Osteoblast (primary cell): ENCODE measurements around the gene HSD11B1. TPM values are rescaled to one million over a fixed set of nuclear protein-coding genes. Genes with fewer than 3 reads are reported as not detected.
A peak's percentile ranks its signal among the peaks of the same experiment; 100 is the strongest.

Experiments
- DNase-seq: peaks from one replicate; pipeline ENCODE4 v3.0.0; 2011; ENCODE audit warnings: low spot score, mixed read lengths; ENCODE audit not compliant: insufficient read length; ENCODE audit errors: missing footprints
- H2AFZ ChIP-seq: 2 replicates; pipeline ENCODE4 v1.6.0; 2011; ENCODE audit warnings: mild to moderate bottlenecking, low read length
- H3K27ac ChIP-seq: 2 replicates; pipeline ENCODE4 v1.5.1; 2011; ENCODE audit warnings: mild to moderate bottlenecking, low read depth, low read length, moderate library complexity
- H3K27me3 ChIP-seq: 2 replicates; pipeline ENCODE4 v1.6.0; 2012; ENCODE audit warnings: mild to moderate bottlenecking, control low read depth, inconsistent platforms, low read length, moderate library complexity; ENCODE audit not compliant: insufficient read depth
- H3K36me3 ChIP-seq: 2 replicates; pipeline ENCODE4 v1.5.1; 2011; ENCODE audit warnings: mild to moderate bottlenecking, low read length, control low read depth, moderate library complexity; ENCODE audit not compliant: insufficient read depth
- H3K4me1 ChIP-seq: 2 replicates; pipeline ENCODE4 v1.5.1; 2011; ENCODE audit warnings: mild to moderate bottlenecking, low read length, control low read depth, moderate library complexity; ENCODE audit not compliant: insufficient read depth
- H3K4me2 ChIP-seq: 2 replicates; pipeline ENCODE4 v1.6.0; 2011; ENCODE audit warnings: mild to moderate bottlenecking, low read length; ENCODE audit not compliant: insufficient read depth
- H3K4me3 ChIP-seq: fragments of 200-600 bp; sonication (generic); 3 replicates; pipeline ENCODE4 v1.5.1; 2012; ENCODE audit warnings: mild to moderate bottlenecking, low read length, inconsistent platforms; ENCODE audit not compliant: insufficient read depth
- H3K79me2 ChIP-seq: 2 replicates; pipeline ENCODE4 v1.6.0; 2012; ENCODE audit warnings: mild to moderate bottlenecking, low read length, control low read depth, inconsistent platforms; ENCODE audit not compliant: insufficient read depth
- H3K9me3 ChIP-seq: 2 replicates; pipeline ENCODE4 v1.5.1; 2011; ENCODE audit warnings: low read depth, low read length, control low read depth
- H4K20me1 ChIP-seq: 2 replicates; pipeline ENCODE4 v1.6.0; 2012; ENCODE audit warnings: mild to moderate bottlenecking, low read length, control low read depth; ENCODE audit not compliant: insufficient read depth
- total RNA-seq: library from RNA; depleted of rRNA; stranded (reverse); fragments of >200 nt; gene quantifications from 2 replicates; pipeline ENCODE4 v1.2.3, GENCODE V29; 2012
- TF ChIP-seq, protein P1 (sequence below): IDR thresholded peaks from 2 replicates; pipeline ENCODE4 v1.5.1; 2011; ENCODE audit warnings: mild to moderate bottlenecking, low read depth, low read length, moderate library complexity; ENCODE audit errors: extremely low read depth

HSD11B1 gene
- total RNA-seq, 1 donor = 1.8 TPM

DNA sequence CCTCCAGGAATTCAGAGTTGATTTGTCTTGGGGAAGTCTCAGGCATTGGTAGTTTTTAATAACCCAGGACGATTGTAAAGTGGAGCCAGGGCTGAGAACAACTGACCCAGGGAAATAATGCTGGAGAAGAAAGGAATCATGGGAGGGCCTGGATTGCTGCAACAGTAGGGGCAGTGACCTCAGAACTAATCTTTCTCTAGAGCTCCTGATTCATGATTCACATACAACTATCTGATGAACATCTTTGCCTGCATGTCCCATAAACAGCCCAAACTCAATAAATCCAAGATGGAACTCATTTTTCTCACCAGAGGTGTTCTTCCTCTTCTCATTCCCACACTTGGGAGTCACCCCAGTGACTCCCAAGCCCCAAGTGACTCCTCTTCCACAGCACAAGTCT, 37.5 kb upstream of the HSD11B1 start:
- Histone ChIP-seq H3K36me3 (no peaks in the 10 kb centered on the region), H3K9me3 (no peaks in the 10 kb centered on the region), H3K27me3 (peaks cover 5% of the 10 kb centered on the region), H3K4me3 (no peak overlapping the region), H3K27ac (no peak overlapping the region), H2AFZ (no peak overlapping the region), H3K4me1 (peaks cover 7% of the 10 kb centered on the region), H4K20me1 (no peaks in the 10 kb centered on the region), H3K4me2 (no peak overlapping the region), H3K79me2 (no peaks in the 10 kb centered on the region)
- TF ChIP-seq, protein P1, sequence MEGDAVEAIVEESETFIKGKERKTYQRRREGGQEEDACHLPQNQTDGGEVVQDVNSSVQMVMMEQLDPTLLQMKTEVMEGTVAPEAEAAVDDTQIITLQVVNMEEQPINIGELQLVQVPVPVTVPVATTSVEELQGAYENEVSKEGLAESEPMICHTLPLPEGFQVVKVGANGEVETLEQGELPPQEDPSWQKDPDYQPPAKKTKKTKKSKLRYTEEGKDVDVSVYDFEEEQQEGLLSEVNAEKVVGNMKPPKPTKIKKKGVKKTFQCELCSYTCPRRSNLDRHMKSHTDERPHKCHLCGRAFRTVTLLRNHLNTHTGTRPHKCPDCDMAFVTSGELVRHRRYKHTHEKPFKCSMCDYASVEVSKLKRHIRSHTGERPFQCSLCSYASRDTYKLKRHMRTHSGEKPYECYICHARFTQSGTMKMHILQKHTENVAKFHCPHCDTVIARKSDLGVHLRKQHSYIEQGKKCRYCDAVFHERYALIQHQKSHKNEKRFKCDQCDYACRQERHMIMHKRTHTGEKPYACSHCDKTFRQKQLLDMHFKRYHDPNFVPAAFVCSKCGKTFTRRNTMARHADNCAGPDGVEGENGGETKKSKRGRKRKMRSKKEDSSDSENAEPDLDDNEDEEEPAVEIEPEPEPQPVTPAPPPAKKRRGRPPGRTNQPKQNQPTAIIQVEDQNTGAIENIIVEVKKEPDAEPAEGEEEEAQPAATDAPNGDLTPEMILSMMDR = no peak
- DNase-seq = no peak

DNA sequence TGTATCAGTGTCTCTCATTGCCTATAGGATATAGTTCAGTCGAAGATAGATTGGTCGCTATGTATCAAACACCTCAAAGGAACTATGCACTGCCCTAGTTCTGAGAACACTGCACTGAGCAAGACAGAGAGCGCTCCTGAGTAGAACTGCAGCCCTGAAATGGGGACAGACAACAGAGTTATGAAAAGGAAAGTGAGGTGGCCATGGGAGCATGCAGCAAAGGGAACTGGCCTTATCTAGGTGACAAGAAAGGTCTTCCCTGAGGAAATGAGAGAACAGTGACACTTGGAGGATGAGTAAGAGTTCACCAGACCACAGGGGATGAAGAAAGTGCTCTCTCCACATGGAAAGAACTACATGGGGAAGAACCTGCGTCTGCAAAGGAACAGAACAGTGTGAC, 36.9 kb upstream of the HSD11B1 start:
- H3K27me3 ChIP-seq = peaks cover 5% of the 10 kb centered on the region

DNA sequence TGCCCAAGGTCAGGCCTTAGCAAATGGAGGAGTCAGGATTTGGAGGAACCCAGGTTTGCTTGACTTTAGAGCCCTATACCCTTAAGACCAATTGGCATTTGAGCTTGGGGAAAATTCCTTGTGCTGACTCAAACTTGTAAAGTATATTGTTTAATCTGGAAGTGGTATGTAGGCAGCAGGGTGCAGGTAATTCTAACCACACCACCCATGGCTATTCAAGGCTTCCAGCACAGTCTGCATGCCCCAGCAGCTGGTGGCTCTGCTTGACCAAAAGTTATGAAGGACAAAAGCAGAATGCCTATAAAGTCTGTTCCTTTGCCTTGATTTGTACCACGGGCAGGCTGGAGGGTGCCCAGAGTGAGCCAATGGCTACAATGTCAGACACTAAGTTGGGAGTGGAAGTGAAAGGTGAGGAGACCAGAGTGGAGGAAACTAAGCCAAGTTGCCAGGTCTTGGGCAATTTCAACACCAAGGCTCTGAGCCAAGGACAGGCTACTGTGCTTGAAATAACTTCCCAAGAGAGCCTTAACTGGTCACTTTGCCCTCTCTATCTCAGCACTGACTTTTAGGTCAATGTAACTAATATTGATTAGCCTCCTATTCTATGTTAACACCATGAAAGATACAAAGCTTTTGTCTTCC, 34.1 kb upstream of the HSD11B1 start:
- no peak overlapping the region for H3K4me2 ChIP-seq
- no peak overlapping the region for H3K27ac ChIP-seq
- H3K36me3 ChIP-seq = no peaks in the 10 kb centered on the region
- TF ChIP-seq, protein P1 = no peak
- H3K9me3 ChIP-seq = no peaks in the 10 kb centered on the region
- H3K27me3 ChIP-seq = peaks cover 5% of the 10 kb centered on the region
- H3K4me3 ChIP-seq = no peak overlapping the region
- no peaks in the 10 kb centered on the region for H3K79me2 ChIP-seq
- DNase-seq = no peak
- H3K4me1 ChIP-seq = peaks cover 15% of the 10 kb centered on the region
- no peaks in the 10 kb centered on the region for H4K20me1 ChIP-seq
- no peak overlapping the region for H2AFZ ChIP-seq

More for the DNA sequence above, 36.9 kb upstream of the HSD11B1 start:
- Histone ChIP-seq H3K27ac (no peak overlapping the region), H3K4me1 (peaks cover 5% of the 10 kb centered on the region), H3K36me3 (no peaks in the 10 kb centered on the region), H2AFZ (no peak overlapping the region), H3K79me2 (no peaks in the 10 kb centered on the region), H3K4me3 (no peak overlapping the region), H4K20me1 (no peaks in the 10 kb centered on the region), H3K4me2 (no peak overlapping the region), H3K9me3 (no peaks in the 10 kb centered on the region)
- DNase-seq = no peak
- TF ChIP-seq, protein P1 = no peak

DNA sequence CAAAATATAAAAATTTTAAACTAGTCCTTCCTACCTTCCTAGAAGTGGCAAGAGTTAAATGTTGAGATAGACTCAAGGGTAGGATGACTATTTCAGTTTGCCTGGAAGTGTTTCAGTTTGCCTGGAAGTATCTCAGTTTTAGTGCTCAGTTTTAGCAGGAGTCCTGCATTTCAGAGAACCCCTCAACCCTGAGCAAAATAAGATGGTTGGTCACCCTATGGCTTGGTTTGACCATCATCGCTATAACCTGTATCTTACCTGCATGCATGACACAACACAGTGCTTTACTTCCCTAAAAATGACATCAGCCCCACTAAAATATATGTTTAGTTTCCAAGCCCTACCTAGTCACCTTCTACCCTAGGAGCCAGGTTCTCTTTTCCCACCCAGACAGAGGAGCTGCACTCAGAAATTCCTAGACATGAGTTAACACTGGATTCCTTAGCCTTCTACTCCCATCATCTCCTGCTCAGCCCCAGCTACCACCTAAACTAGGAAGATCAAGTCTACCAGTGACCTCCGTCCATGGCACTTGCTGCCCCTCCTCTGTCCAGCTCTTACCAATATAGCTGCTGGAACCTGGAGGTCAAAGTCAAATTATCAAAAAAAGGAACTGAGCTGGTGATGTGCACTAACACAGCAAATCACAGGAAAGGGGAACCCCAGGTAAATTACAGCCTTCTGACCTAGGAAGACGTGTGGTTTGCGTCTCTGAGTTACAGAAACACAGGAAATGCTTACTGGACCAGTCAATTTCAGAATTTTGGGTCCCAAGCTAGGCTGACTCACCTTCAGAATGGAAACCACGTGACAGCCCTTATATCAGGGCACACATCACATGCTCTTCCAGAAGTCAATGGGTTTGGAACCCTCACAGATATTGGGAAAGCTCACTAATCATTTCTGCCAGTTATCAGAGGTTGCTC, 31.7 kb upstream of the HSD11B1 start:
- Histone ChIP-seq H2AFZ (no peak overlapping the region), H3K27me3 (peaks cover 13% of the 10 kb centered on the region), H3K4me2 (no peak overlapping the region), H3K36me3 (no peaks in the 10 kb centered on the region), H3K4me3 (no peak overlapping the region), H4K20me1 (no peaks in the 10 kb centered on the region), H3K9me3 (no peaks in the 10 kb centered on the region), H3K27ac (no peak overlapping the region), H3K4me1 (peaks cover 24% of the 10 kb centered on the region), H3K79me2 (no peaks in the 10 kb centered on the region)
- peak; percentile 61 for DNase-seq
- TF ChIP-seq, protein P1 = no peak
